Cardiac fibroblast (primary cell): Measurements from ENCODE around the gene AKAP6.

Experiments
- DNase-seq, 2 donors: peaks; one replicate each; pipeline versions ENCODE4 v3.0.0 to v3.0.0-alpha.2; 2010; ENCODE audit warnings: low read depth in 2 of 2
- H3K4me3 ChIP-seq, 2 donors: replicated peaks in 1 of 2; 1 replicate in 1 of 2; 2 replicates in 1 of 2; pipeline ENCODE4 v1.5.1; 2011; ENCODE audit warnings: low read depth in 2 of 2, low read length in 2 of 2, mild to moderate bottlenecking in 2 of 2, moderate library complexity in 1 of 2
- TF ChIP-seq, protein P1 (sequence below): IDR thresholded peaks from one replicate; pipeline ENCODE4 v1.5.1; 2011; ENCODE audit warnings: low read depth, mild to moderate bottlenecking, low read length, inconsistent platforms

AKAP6 gene

GRCh38 chr14:32763673-32764072, 434.6 kb downstream of the AKAP6 start:
- DNase-seq = no peak
- TF ChIP-seq, protein P1, sequence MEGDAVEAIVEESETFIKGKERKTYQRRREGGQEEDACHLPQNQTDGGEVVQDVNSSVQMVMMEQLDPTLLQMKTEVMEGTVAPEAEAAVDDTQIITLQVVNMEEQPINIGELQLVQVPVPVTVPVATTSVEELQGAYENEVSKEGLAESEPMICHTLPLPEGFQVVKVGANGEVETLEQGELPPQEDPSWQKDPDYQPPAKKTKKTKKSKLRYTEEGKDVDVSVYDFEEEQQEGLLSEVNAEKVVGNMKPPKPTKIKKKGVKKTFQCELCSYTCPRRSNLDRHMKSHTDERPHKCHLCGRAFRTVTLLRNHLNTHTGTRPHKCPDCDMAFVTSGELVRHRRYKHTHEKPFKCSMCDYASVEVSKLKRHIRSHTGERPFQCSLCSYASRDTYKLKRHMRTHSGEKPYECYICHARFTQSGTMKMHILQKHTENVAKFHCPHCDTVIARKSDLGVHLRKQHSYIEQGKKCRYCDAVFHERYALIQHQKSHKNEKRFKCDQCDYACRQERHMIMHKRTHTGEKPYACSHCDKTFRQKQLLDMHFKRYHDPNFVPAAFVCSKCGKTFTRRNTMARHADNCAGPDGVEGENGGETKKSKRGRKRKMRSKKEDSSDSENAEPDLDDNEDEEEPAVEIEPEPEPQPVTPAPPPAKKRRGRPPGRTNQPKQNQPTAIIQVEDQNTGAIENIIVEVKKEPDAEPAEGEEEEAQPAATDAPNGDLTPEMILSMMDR = no peak
- H3K4me3 ChIP-seq = no peak overlapping the region

GRCh38 chr14:32764131-32764530, 435.0 kb downstream of the AKAP6 start:
- DNase-seq = peak in 1 of 2 donors; percentile 74
- no peak overlapping the region for H3K4me3 ChIP-seq
- TF ChIP-seq, protein P1 = no peak

DNA sequence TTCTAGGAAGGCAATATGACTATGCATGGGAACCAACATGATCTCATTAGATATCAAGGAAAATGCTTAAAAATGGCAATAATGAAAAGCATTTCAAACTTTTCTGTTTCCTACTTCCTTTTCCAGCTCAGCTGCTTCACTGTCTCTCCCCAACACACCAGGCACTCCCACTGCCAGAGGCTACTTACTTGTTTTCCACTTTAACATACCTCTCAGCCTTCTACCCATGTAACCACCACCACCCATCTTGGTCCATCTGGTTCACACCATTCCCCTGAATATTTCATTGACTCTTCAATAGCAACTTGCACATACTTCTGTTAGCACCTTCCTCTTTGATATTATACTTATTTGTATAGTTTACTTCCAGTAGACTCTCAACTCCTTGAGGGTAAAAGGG, 441.3 kb downstream of the AKAP6 start:
- H3K4me3 ChIP-seq = no peak overlapping the region
- TF ChIP-seq, protein P1 = no peak
- no peak for DNase-seq

DNA sequence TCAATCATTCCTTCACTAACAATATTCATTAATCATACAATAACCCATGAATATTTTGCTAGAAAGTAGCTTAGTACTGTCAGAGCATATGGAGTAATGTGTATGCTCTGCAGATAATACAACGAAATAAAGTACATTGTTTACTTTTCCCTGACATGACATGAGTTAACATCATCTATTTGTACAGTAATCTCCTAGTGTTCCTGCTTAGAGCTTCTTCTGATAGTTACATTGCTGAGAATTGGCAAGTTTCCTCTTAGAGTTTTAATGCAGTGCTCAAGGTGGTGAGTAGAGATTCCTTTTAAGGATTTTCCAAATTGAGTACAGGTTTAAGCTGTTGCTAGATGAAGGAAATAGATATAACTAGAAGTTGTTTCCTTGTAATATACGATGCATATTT, 445.1 kb downstream of the AKAP6 start:
- TF ChIP-seq, protein P1 = no peak
- H3K4me3 ChIP-seq = no peak overlapping the region
- DNase-seq = no peak

DNA sequence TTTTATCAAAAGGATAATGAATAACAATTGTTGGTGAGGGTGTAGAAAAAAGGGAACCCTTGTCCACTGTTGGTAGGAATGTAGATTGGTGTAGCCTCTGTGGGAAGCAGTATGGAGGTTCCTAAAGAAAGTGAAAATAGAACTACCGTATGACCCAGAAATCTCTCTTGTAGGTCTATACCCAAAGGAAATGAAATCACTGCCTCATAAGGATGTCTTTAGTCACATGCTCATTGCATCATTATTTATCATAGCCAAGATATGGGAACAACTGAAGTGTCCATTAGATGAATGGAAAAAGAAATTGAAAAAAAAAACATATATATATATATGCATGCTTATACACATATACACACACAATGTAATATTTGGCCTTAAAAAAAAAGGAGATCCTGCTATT, 450.7 kb downstream of the AKAP6 start:
- TF ChIP-seq, protein P1 = no peak
- peak; percentile 8 to 72 for DNase-seq

DNA sequence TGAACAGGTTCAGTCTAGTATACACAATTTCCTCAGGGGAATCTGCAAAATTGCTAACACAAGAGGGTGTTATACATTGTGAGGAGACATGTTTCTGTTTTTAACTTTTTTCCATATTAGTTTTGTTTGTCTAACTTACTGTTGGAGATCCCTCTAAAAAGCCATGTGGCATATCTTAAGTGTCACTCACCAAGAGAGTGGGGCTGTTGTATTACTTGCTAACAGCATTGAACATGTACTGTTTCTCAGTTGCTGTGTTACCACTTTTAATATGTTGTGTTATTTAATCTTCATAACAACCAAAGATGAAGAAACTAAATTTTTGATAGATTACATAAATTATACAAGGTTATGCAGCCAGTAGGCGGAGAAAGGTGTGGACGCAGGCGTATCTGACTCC, 455.3 kb downstream of the AKAP6 start:
- no peak overlapping the region for H3K4me3 ChIP-seq
- TF ChIP-seq, protein P1 = no peak
- DNase-seq = no peak

More for the DNA sequence above, 450.7 kb downstream of the AKAP6 start:
- H3K4me3 ChIP-seq = no peak overlapping the region

GRCh38 chr14:32785585-32785984, 456.5 kb downstream of the AKAP6 start:
- H3K4me3 ChIP-seq = no peak overlapping the region
- no peak for DNase-seq
- TF ChIP-seq, protein P1 = no peak
